ENCODE data around the gene SEMA6B.
"Not testable (repeated sequence)": the region's sequence is repeated elsewhere in the genome, so short reads cannot be mapped to it uniquely, and the experiment has no call there.

Gene SEMA6B

GRCh38 chr19:4529924-4530522, 29.5 kb downstream of the SEMA6B start:
- H3K4me3 ChIP-seq (ENCODE audit: low read length) = no peak overlapping the region
- no peak for DNase-seq (ENCODE audit: low read depth)
- TF ChIP-seq, protein P1, sequence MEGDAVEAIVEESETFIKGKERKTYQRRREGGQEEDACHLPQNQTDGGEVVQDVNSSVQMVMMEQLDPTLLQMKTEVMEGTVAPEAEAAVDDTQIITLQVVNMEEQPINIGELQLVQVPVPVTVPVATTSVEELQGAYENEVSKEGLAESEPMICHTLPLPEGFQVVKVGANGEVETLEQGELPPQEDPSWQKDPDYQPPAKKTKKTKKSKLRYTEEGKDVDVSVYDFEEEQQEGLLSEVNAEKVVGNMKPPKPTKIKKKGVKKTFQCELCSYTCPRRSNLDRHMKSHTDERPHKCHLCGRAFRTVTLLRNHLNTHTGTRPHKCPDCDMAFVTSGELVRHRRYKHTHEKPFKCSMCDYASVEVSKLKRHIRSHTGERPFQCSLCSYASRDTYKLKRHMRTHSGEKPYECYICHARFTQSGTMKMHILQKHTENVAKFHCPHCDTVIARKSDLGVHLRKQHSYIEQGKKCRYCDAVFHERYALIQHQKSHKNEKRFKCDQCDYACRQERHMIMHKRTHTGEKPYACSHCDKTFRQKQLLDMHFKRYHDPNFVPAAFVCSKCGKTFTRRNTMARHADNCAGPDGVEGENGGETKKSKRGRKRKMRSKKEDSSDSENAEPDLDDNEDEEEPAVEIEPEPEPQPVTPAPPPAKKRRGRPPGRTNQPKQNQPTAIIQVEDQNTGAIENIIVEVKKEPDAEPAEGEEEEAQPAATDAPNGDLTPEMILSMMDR (conservative IDR thresholded peaks at IDR 0.05; ENCODE audit: low read depth, low read length) = no peak

DNA sequence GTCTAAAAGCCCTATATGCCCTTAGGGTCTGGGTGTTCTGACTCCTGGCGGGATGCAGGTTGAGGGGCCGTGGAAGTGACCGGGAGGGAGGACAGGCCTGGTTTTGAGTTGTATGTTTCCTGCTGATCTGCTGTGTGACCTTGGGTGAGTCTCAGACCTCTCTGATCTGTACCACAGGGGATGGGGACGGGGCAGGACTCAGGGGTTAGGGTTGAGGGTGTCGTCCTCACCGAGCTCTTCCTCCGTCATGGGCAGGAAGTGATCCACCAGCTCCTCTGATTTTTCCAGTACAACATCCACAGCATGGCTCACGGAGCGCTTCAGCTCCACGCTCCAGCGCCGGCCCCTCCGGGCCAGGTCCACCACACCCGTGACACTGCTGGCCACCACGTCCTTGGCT, 30.6 kb downstream of the SEMA6B start:
- no peak for DNase-seq (ENCODE audit: low read depth)
- TF ChIP-seq, protein P1 (conservative IDR thresholded peaks at IDR 0.05; ENCODE audit: low read depth, low read length) = no peak
- H3K4me3 ChIP-seq (ENCODE audit: low read length) = no peak overlapping the region

GRCh38 chr19:4527377-4527776, 32.1 kb downstream of the SEMA6B start:
- not testable (repeated sequence) for H3K4me3 ChIP-seq (ENCODE audit: low read length); DNase-seq (ENCODE audit: low read depth)

- DNase-seq (ENCODE audit: low read depth) = no peak
- TF ChIP-seq, protein P1 (conservative IDR thresholded peaks at IDR 0.05; ENCODE audit: low read depth, low read length) = no peak
- no peak overlapping the region for H3K4me3 ChIP-seq (ENCODE audit: low read length)
Measured at GRCh38 chr19:4525563-4526002, 33.9 kb downstream of the SEMA6B start.

DNA sequence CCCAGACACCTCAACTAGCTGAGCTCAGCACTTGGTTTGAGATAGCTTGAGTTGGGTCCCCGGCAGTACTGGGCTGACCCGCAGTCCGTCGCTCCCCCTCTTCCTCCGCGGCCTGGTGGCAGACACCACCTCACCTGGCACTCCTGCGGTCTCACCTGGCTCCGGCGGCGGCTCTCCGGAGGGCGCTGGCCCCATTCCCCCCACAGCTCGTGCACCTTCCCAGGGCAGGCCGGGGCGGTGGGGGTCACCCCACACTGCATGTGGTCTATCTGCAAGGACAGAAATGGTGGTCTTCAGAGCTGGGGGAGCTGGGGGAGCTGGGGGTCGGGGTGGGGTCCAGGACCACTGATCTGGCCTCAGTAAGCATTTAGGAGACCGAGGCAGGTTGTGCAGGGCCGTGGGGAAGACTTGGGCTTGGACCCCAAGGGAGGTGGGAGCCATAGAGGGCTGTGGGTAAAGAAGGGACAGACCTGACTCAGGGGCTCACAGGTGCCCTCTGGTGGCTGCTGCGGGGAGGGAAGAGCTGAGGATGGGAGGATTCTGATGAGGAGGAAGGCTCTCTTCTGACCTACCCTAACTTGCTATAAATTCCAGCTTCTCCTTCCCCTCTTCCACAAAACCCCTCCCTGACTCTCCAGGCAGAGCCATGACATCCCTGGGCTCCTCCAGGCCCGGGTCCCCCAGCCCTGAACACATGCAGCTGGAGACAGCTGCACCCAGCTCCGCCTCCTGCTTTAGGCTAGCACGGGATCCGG, 34.5 kb downstream of the SEMA6B start:
- DNase-seq (ENCODE audit: low read depth) = no peak
- TF ChIP-seq, protein P1 (conservative IDR thresholded peaks at IDR 0.05; ENCODE audit: low read depth, low read length) = peak; percentile 90
- no peak overlapping the region for H3K4me3 ChIP-seq (ENCODE audit: low read length)

GRCh38 chr19:4523306-4524110, 36.0 kb downstream of the SEMA6B start:
- H3K4me3 ChIP-seq (ENCODE audit: low read length) = no peak overlapping the region
- TF ChIP-seq, protein P1 (conservative IDR thresholded peaks at IDR 0.05; ENCODE audit: low read depth, low read length) = peak; percentile 89
- no peak for DNase-seq (ENCODE audit: low read depth)

- no peak for DNase-seq (ENCODE audit: low read depth)
- TF ChIP-seq, protein P1 (conservative IDR thresholded peaks at IDR 0.05; ENCODE audit: low read depth, low read length) = no peak
Measured at GRCh38 chr19:4522291-4523002, 37.0 kb downstream of the SEMA6B start.

More at GRCh38 chr19:4522291-4523002, 37.0 kb downstream of the SEMA6B start:
- H3K4me3 ChIP-seq (ENCODE audit: low read length) = no peak overlapping the region
